Liver (tissue), 9 donors: ENCODE measurements around the gene RAB23. TPM values are rescaled to one million over a fixed set of nuclear protein-coding genes. Genes with fewer than 3 reads are reported as not detected.

Experiments
- DNase-seq: peaks from one replicate; pipeline ENCODE4 v3.0.0-alpha.2; 2017; ENCODE audit warnings: low spot score
- H3K27ac ChIP-seq, 2 donors: one replicate each; pipeline ENCODE4 v1.7.0; 2013; ENCODE audit warnings: inconsistent platforms in 2 of 2, low read length in 2 of 2, control low read depth in 1 of 2, low read depth in 1 of 2, mild to moderate bottlenecking in 1 of 2
- H3K27me3 ChIP-seq, 4 donors: one replicate each; pipeline versions ENCODE4 v1.6.1 to v1.7.0; 2013; ENCODE audit warnings: low read length in 3 of 4, inconsistent platforms in 1 of 4, mild to moderate bottlenecking in 1 of 4, moderate library complexity in 1 of 4; ENCODE audit not compliant: control insufficient read depth in 4 of 4, insufficient read depth in 4 of 4
- H3K36me3 ChIP-seq, 4 donors: one replicate each; pipeline versions ENCODE4 v1.6.1 to v1.7.0; 2013; ENCODE audit warnings: low read length in 3 of 4, mild to moderate bottlenecking in 3 of 4, low read depth in 1 of 4, moderate library complexity in 1 of 4; ENCODE audit not compliant: control insufficient read depth in 4 of 4, insufficient read depth in 3 of 4
- H3K4me1 ChIP-seq, 4 donors: one replicate each; pipeline versions ENCODE4 v1.6.1 to v1.7.0; 2013; ENCODE audit warnings: low read length in 3 of 4, mild to moderate bottlenecking in 3 of 4, moderate library complexity in 1 of 4; ENCODE audit not compliant: control insufficient read depth in 4 of 4, insufficient read depth in 4 of 4
- H3K4me3 ChIP-seq, 3 donors: one replicate each; pipeline versions ENCODE4 v1.6.1 to v1.7.0; 2013; ENCODE audit warnings: low read length in 3 of 3, control low read depth in 1 of 3, low read depth in 1 of 3, mild to moderate bottlenecking in 1 of 3
- H3K9ac ChIP-seq, 2 donors: one replicate each; pipeline ENCODE4 v1.7.0; 2013; ENCODE audit warnings: low read length in 2 of 2, mild to moderate bottlenecking in 2 of 2, moderate library complexity in 2 of 2, control low read depth in 1 of 2, low read depth in 1 of 2
- H3K9me3 ChIP-seq, 4 donors: one replicate each; pipeline versions ENCODE4 v1.6.1 to v1.7.0; 2013; ENCODE audit warnings: low read length in 3 of 4; ENCODE audit not compliant: control insufficient read depth in 4 of 4
- ATF3 ChIP-seq: IDR thresholded peaks from 2 replicates; pipeline ENCODE4 v1.6.1; 2016; ENCODE audit warnings: antibody characterized with exemption
- CTCF ChIP-seq: fragments of 150-350 bp; IDR thresholded peaks from 2 replicates; pipeline ENCODE4 v1.5.1; 2017; ENCODE audit warnings: improper control_type of control experiment, low read depth, low read length; ENCODE audit not compliant: missing input control
- EGR1 ChIP-seq, 2 donors: IDR thresholded peaks; 2 replicates each; pipeline ENCODE4 v1.6.1; 2016 to 2018; ENCODE audit warnings: antibody characterized with exemption in 2 of 2, low read depth in 2 of 2
- FOXA1 ChIP-seq: IDR thresholded peaks from 2 replicates; pipeline ENCODE4 v1.6.1; 2016; ENCODE audit warnings: antibody characterized with exemption
- GABPA ChIP-seq, 2 donors: IDR thresholded peaks in 1 of 2; conservative IDR thresholded peaks in 1 of 2; 2 replicates each; pipeline ENCODE4 v1.6.1; 2016; ENCODE audit warnings: antibody characterized with exemption in 2 of 2, mild to moderate bottlenecking in 1 of 2, moderate library complexity in 1 of 2
- HNF4A ChIP-seq, 2 donors: conservative IDR thresholded peaks; 2 replicates each; pipeline ENCODE4 v1.6.1; 2016; ENCODE audit warnings: antibody characterized with exemption in 2 of 2, mild to moderate bottlenecking in 2 of 2
- HNF4G ChIP-seq: IDR thresholded peaks from 2 replicates; pipeline ENCODE4 v1.6.1; 2016; ENCODE audit warnings: antibody characterized with exemption
- JUND ChIP-seq, 2 donors: IDR thresholded peaks; 2 replicates each; pipeline ENCODE4 v1.6.1; 2016; ENCODE audit warnings: antibody characterized with exemption in 2 of 2
- MAX ChIP-seq: IDR thresholded peaks from 2 replicates; pipeline ENCODE4 v1.6.1; 2016; ENCODE audit warnings: antibody characterized with exemption
- NR2F2 ChIP-seq: IDR thresholded peaks from 2 replicates; pipeline ENCODE4 v1.6.1; 2016; ENCODE audit warnings: antibody characterized with exemption
- RAD21 ChIP-seq, 2 donors: IDR thresholded peaks; 2 replicates each; pipeline ENCODE4 v1.6.1; 2016; ENCODE audit warnings: antibody characterized with exemption in 2 of 2, mild to moderate bottlenecking in 2 of 2
- REST ChIP-seq: IDR thresholded peaks from 2 replicates; pipeline ENCODE4 v1.6.1; 2016; ENCODE audit warnings: antibody characterized with exemption, mild to moderate bottlenecking
- RXRA ChIP-seq, 2 donors: IDR thresholded peaks; 2 replicates each; pipeline ENCODE4 v1.6.1; 2017 to 2018; ENCODE audit warnings: antibody characterized with exemption in 2 of 2, mild to moderate bottlenecking in 1 of 2
- SP1 ChIP-seq: IDR thresholded peaks from 2 replicates; pipeline ENCODE4 v1.6.1; 2018; ENCODE audit warnings: antibody characterized with exemption, mild to moderate bottlenecking
- TAF1 ChIP-seq: conservative IDR thresholded peaks from 2 replicates; pipeline ENCODE4 v1.6.1; 2016; ENCODE audit warnings: antibody characterized with exemption, mild to moderate bottlenecking
- YY1 ChIP-seq: IDR thresholded peaks from 2 replicates; pipeline ENCODE4 v1.6.1; 2016; ENCODE audit warnings: antibody characterized with exemption, mild to moderate bottlenecking
- WGBS: extraction: QIAGEN DNeasy Blood & Tissue Kit; methylation state at CpG from one replicate; pipeline ENCODE4 v1.1.7; 2013; 5-methylcytosine and 5-hydroxymethylcytosine counted together
- polyA plus RNA-seq, 2 donors: library from polyadenylated mRNA; stranded (reverse) in 1 of 2; unstranded in 1 of 2; fragments of 200-250 nt in 1 of 2; fragments of >200 nt in 1 of 2; fragmentation: Nextera tagmentation in 1 of 2; extraction: Ambion mirVana in 1 of 2; gene quantifications; one replicate each; pipeline versions ENCODE4 v1.2.1 to v1.2.3, GENCODE V29; 2013 to 2015
- total RNA-seq, 2 donors: library from RNA; depleted of rRNA; stranded (reverse); fragments of >200 nt; gene quantifications; one replicate each; pipeline ENCODE4 v1.2.3, GENCODE V29; 2014
- TF ChIP-seq, protein P1 (sequence below): IDR thresholded peaks from 2 replicates; pipeline ENCODE4 v1.6.1; 2016; ENCODE audit warnings: antibody characterized with exemption
- donor health status: healthy.
- donor health status: healthy.
- donor health status: healthy.
- donor health status: healthy.
- donor health status: healthy.

Gene RAB23
- total and polyA plus RNA-seq, 4 donors, result 0.60 to 4.3 (median 2.4) TPM

- DNase-seq, result no peak
- no peaks in the 10 kb centered on the region for H3K27me3 ChIP-seq
- H3K4me3 ChIP-seq, result no peak overlapping the region
- TF ChIP-seq RAD21 (IDR thresholded peaks at IDR 0.05) (no peak), CTCF (no peak), HNF4A (conservative IDR thresholded peaks at IDR 0.05) (no peak), YY1 (no peak), RXRA (IDR thresholded peaks at IDR 0.05) (no peak), GABPA (IDR thresholded peaks at IDR 0.05 in 1 of 2, conservative IDR thresholded peaks at IDR 0.05 in 1 of 2) (no peak), MAX (no peak)
- no peaks in the 10 kb centered on the region for H3K9me3 ChIP-seq
- H3K4me1 ChIP-seq, result no peaks in the 10 kb centered on the region
- no peaks in the 10 kb centered on the region for H3K36me3 ChIP-seq
- 53% methylated on average over 1 of the region's 1 CpG for WGBS
- H3K27ac ChIP-seq, result no peak overlapping the region
- H3K9ac ChIP-seq, result no peak overlapping the region
Measured at GRCh38 chr6:57265755-57266221, 43.7 kb upstream of the RAB23 start.

DNA sequence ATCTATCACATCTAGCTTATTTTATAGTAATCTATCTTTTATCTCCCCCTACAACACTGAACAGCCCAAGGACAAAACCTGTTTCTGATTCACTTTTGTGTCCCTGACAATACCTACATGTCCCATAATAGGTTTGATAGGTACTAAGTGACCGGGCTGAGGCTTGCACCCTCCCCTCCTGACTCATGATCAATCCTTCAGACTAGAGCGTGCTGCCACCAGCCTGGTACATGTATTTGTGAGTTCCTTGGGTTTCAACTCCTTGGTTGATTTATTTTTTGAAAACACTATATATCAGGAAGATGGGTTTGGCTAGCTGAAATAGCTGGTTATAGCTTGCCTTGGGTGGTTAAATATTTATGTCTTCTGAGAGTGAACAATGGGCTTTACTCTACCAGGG is 41.6 kb upstream of the RAB23 start:
- Histone ChIP-seq H3K9me3 (no peaks in the 10 kb centered on the region), H3K4me3 (no peak overlapping the region), H3K4me1 (no peaks in the 10 kb centered on the region), H3K9ac (no peak overlapping the region), H3K27me3 (no peaks in the 10 kb centered on the region), H3K27ac (no peak overlapping the region), H3K36me3 (no peaks in the 10 kb centered on the region)
- 94% methylated on average over 2 of the region's 2 CpGs for WGBS
- no peak for DNase-seq
- TF ChIP-seq REST (no peak), RAD21 (IDR thresholded peaks at IDR 0.05) (no peak), SP1 (no peak), NR2F2 (no peak), HNF4A (conservative IDR thresholded peaks at IDR 0.05) (no peak), GABPA (IDR thresholded peaks at IDR 0.05 in 1 of 2, conservative IDR thresholded peaks at IDR 0.05 in 1 of 2) (no peak), JUND (IDR thresholded peaks at IDR 0.05) (no peak), HNF4G (no peak), FOXA1 (no peak), ATF3 (no peak), EGR1 (IDR thresholded peaks at IDR 0.05; ENCODE audit: low read depth in 2 of 2) (no peak), CTCF (no peak), RXRA (IDR thresholded peaks at IDR 0.05) (no peak), TAF1 (no peak), YY1 (no peak)
- TF ChIP-seq, protein P1, sequence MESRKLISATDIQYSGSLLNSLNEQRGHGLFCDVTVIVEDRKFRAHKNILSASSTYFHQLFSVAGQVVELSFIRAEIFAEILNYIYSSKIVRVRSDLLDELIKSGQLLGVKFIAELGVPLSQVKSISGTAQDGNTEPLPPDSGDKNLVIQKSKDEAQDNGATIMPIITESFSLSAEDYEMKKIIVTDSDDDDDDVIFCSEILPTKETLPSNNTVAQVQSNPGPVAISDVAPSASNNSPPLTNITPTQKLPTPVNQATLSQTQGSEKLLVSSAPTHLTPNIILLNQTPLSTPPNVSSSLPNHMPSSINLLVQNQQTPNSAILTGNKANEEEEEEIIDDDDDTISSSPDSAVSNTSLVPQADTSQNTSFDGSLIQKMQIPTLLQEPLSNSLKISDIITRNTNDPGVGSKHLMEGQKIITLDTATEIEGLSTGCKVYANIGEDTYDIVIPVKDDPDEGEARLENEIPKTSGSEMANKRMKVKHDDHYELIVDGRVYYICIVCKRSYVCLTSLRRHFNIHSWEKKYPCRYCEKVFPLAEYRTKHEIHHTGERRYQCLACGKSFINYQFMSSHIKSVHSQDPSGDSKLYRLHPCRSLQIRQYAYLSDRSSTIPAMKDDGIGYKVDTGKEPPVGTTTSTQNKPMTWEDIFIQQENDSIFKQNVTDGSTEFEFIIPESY, result no peak
